Measurements from ENCODE around the gene FERMT2. TPM values are rescaled to one million over a fixed set of nuclear protein-coding genes. Genes with fewer than 3 reads are reported as not detected.

Gene FERMT2
- total RNA-seq, 1 donor from 2014 or later, result 83.9 TPM

- no peaks in the 10 kb centered on the region for H3K27me3 ChIP-seq (ENCODE audit: control insufficient read depth, insufficient read depth, low read length)
- peaks cover 3% of the 10 kb centered on the region for H3K36me3 ChIP-seq (ENCODE audit: control insufficient read depth, insufficient read depth, low read length)
- TF ChIP-seq CTCF (IDR thresholded peaks at IDR 0.05; ENCODE audit: insufficient read depth, low read length, poor library complexity, severe bottlenecking), result no peak
- DNase-seq (ENCODE audit: low read depth), result no peak
- peak overlapping the region; percentile 67 for H3K4me3 ChIP-seq (ENCODE audit: low read depth, low read length)
Measured at GRCh38 chr14:52949249-52949648, 1.6 kb downstream of the FERMT2 start.

GRCh38 chr14:52948836-52949235 lies 2.0 kb downstream of the FERMT2 start:
- TF ChIP-seq CTCF (IDR thresholded peaks at IDR 0.05; ENCODE audit: insufficient read depth, low read length, poor library complexity, severe bottlenecking), result no peak
- Histone ChIP-seq H3K4me3 (ENCODE audit: low read depth, low read length) (peak overlapping the region; percentile 67), H3K27me3 (ENCODE audit: control insufficient read depth, insufficient read depth, low read length) (no peaks in the 10 kb centered on the region), H3K36me3 (ENCODE audit: control insufficient read depth, insufficient read depth, low read length) (peaks cover 3% of the 10 kb centered on the region)
- no peak for DNase-seq (ENCODE audit: low read depth)

- Histone ChIP-seq H3K27me3 (ENCODE audit: control insufficient read depth, insufficient read depth, low read length) (no peaks in the 10 kb centered on the region), H3K4me3 (ENCODE audit: low read depth, low read length) (no peak overlapping the region), H3K36me3 (ENCODE audit: control insufficient read depth, insufficient read depth, low read length) (peaks cover 3% of the 10 kb centered on the region)
- TF ChIP-seq CTCF (IDR thresholded peaks at IDR 0.05; ENCODE audit: insufficient read depth, low read length, poor library complexity, severe bottlenecking), result no peak
- DNase-seq (ENCODE audit: low read depth), result no peak
Measured at GRCh38 chr14:52948039-52948438, 2.8 kb downstream of the FERMT2 start.

GRCh38 chr14:52944254-52944653 lies 6.6 kb downstream of the FERMT2 start:
- no peak for DNase-seq (ENCODE audit: low read depth)
- H3K4me3 ChIP-seq (ENCODE audit: low read depth, low read length), result no peak overlapping the region
- no peaks in the 10 kb centered on the region for H3K27me3 ChIP-seq (ENCODE audit: control insufficient read depth, insufficient read depth, low read length)
- no peak for TF ChIP-seq CTCF (IDR thresholded peaks at IDR 0.05; ENCODE audit: insufficient read depth, low read length, poor library complexity, severe bottlenecking)
- H3K36me3 ChIP-seq (ENCODE audit: control insufficient read depth, insufficient read depth, low read length), result peaks cover 3% of the 10 kb centered on the region

GRCh38 chr14:52939427-52939826 lies 11.4 kb downstream of the FERMT2 start:
- DNase-seq (ENCODE audit: low read depth), result no peak
- Histone ChIP-seq H3K36me3 (ENCODE audit: control insufficient read depth, insufficient read depth, low read length) (no peaks in the 10 kb centered on the region), H3K4me3 (ENCODE audit: low read depth, low read length) (no peak overlapping the region), H3K27me3 (ENCODE audit: control insufficient read depth, insufficient read depth, low read length) (no peaks in the 10 kb centered on the region)
- no peak for TF ChIP-seq CTCF (IDR thresholded peaks at IDR 0.05; ENCODE audit: insufficient read depth, low read length, poor library complexity, severe bottlenecking)

GRCh38 chr14:52937869-52938268 lies 13.0 kb downstream of the FERMT2 start:
- no peak for DNase-seq (ENCODE audit: low read depth)
- H3K36me3 ChIP-seq (ENCODE audit: control insufficient read depth, insufficient read depth, low read length), result no peaks in the 10 kb centered on the region
- no peak overlapping the region for H3K4me3 ChIP-seq (ENCODE audit: low read depth, low read length)
- no peak for TF ChIP-seq CTCF (IDR thresholded peaks at IDR 0.05; ENCODE audit: insufficient read depth, low read length, poor library complexity, severe bottlenecking)
- no peaks in the 10 kb centered on the region for H3K27me3 ChIP-seq (ENCODE audit: control insufficient read depth, insufficient read depth, low read length)
